ENCODE data around the gene HSPG2. TPM values are rescaled to one million over a fixed set of nuclear protein-coding genes. Genes with fewer than 3 reads are reported as not detected.
"Not testable (repeated sequence)": the region's sequence is repeated elsewhere in the genome, so short reads cannot be mapped to it uniquely, and the experiment has no call there.

Gene HSPG2
- total RNA-seq, 1 donor from 2014 or later: 1.7 TPM

GRCh38 chr1:21909286-21909759 lies 27.8 kb downstream of the HSPG2 start:
- DNase-seq (no peak), ATAC-seq (ENCODE audit: low read depth) (no peak)
- no peaks in the 10 kb centered on the region for H3K27me3 Mint-ChIP-seq
- H3K9me3 Mint-ChIP-seq: no peaks in the 10 kb centered on the region
- no peak overlapping the region for H3K4me3 Mint-ChIP-seq
- POLR2A ChIA-PET: interaction anchor here (0.7 to 1.2 kb wide), 2 partner anchors 29 to 116 kb away, joined by 3 read pairs; no protein-coding TSS in a partner anchor
- intact Hi-C loops (cut with micrococcal nuclease): no loop called here
- peaks cover 15% of the 10 kb centered on the region for H3K4me1 Mint-ChIP-seq
- CTCF ChIA-PET: no interaction called here
- no peak for TF ChIP-seq CTCF (IDR thresholded peaks at IDR 0.05)
- no peak overlapping the region for H3K27ac Mint-ChIP-seq
- no peaks in the 10 kb centered on the region for H3K36me3 Mint-ChIP-seq (ENCODE audit: low read depth)

- intact Hi-C loops (cut with micrococcal nuclease); H3K4me3 Mint-ChIP-seq; DNase-seq; H3K27ac Mint-ChIP-seq; CTCF ChIA-PET; H3K9me3 Mint-ChIP-seq; H3K36me3 Mint-ChIP-seq (ENCODE audit: low read depth); POLR2A ChIA-PET; H3K27me3 Mint-ChIP-seq; ATAC-seq (ENCODE audit: low read depth): not testable (repeated sequence)
- H3K4me1 Mint-ChIP-seq: peaks cover 15% of the 10 kb centered on the region
Measured at GRCh38 chr1:21907737-21908534, 29.2 kb downstream of the HSPG2 start.

GRCh38 chr1:21907079-21907418 lies 30.1 kb downstream of the HSPG2 start:
- H3K27ac Mint-ChIP-seq: no peak overlapping the region
- CTCF ChIA-PET: no interaction called here
- H3K4me1 Mint-ChIP-seq: peaks cover 15% of the 10 kb centered on the region
- TF ChIP-seq CTCF (IDR thresholded peaks at IDR 0.05): no peak
- H3K4me3 Mint-ChIP-seq: no peak overlapping the region
- H3K27me3 Mint-ChIP-seq: peaks cover 3% of the 10 kb centered on the region
- POLR2A ChIA-PET: no interaction called here
- H3K36me3 Mint-ChIP-seq (ENCODE audit: low read depth): no peaks in the 10 kb centered on the region
- intact Hi-C loops (cut with micrococcal nuclease): no loop called here
- ATAC-seq (ENCODE audit: low read depth) (no peak), DNase-seq (no peak)
- no peaks in the 10 kb centered on the region for H3K9me3 Mint-ChIP-seq

GRCh38 chr1:21906173-21907078 lies 30.7 kb downstream of the HSPG2 start:
- Mint-ChIP-seq H3K27me3 (peaks cover 3% of the 10 kb centered on the region), H3K4me3 (no peak overlapping the region), H3K36me3 (ENCODE audit: low read depth) (no peaks in the 10 kb centered on the region), H3K4me1 (peaks cover 15% of the 10 kb centered on the region), H3K9me3 (no peaks in the 10 kb centered on the region), H3K27ac (no peak overlapping the region)
- ATAC-seq (ENCODE audit: low read depth): no peak
- no peak for DNase-seq
- POLR2A ChIA-PET: no interaction called here
- no peak for TF ChIP-seq CTCF (IDR thresholded peaks at IDR 0.05)
- intact Hi-C loops (cut with micrococcal nuclease): no loop called here
- CTCF ChIA-PET: no interaction called here

- ATAC-seq (ENCODE audit: low read depth): no peak
- Mint-ChIP-seq H3K27me3 (peaks cover 5% of the 10 kb centered on the region), H3K9me3 (no peaks in the 10 kb centered on the region), H3K27ac (no peak overlapping the region), H3K4me1 (peaks cover 11% of the 10 kb centered on the region), H3K36me3 (ENCODE audit: low read depth) (no peaks in the 10 kb centered on the region), H3K4me3 (no peak overlapping the region)
- POLR2A ChIA-PET: no interaction called here
- CTCF ChIA-PET: no interaction called here
- DNase-seq: no peak
- intact Hi-C loops (cut with micrococcal nuclease): no loop called here
- no peak for TF ChIP-seq CTCF (IDR thresholded peaks at IDR 0.05)
Measured at GRCh38 chr1:21904704-21905520, 32.2 kb downstream of the HSPG2 start.

All from activated B cell treated with CpG ODN at 0.5 μM for 24 hours (primary cell).